ENCODE results near the gene GPR142.
A peak's percentile ranks its signal among the peaks of the same experiment; 100 is the strongest.

Gene GPR142

DNA sequence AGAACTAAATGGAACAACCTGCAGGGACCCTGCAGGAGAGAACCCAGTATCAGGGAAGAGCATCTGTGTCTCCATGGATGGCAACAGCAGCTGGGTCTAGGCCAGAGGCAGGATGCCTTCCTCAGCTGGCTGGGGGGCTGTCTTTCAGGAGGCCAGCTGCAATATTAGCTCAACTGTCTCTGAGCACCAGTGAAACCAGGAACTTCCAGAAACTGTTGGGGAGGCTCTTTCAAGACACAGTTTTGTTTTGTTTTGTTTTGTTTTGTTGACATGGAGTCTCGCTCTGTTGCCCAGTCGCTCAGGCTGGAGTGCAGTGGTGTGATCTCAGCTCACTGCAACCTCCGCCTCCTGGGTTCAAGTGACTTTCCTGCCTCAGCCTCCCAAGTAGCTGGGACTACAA, 7.6 kb downstream of the GPR142 start:
- no peak overlapping the region for H3K27ac ChIP-seq (ENCODE audit: low read length, poor library complexity, severe bottlenecking)
- peaks cover 4% of the 10 kb centered on the region for H3K4me1 ChIP-seq (ENCODE audit: control insufficient read depth, insufficient read depth, low read depth, low read length)
- no peak overlapping the region for H4K8ac ChIP-seq (ENCODE audit: low read length)
- H2BK120ac ChIP-seq (ENCODE audit: low read depth, low read length) = no peak overlapping the region
- H2BK15ac ChIP-seq (ENCODE audit: low read depth, poor library complexity, severe bottlenecking) = no peak overlapping the region
- no peak for DNase-seq
- no peaks in the 10 kb centered on the region for H3K9me3 ChIP-seq (ENCODE audit: control insufficient read depth, low read length)
- no peak overlapping the region for H2AK5ac ChIP-seq (ENCODE audit: low read length, severe bottlenecking)
- peaks cover 35 to 63% of the 10 kb centered on the region in 2 experiments for H3K27me3 ChIP-seq (ENCODE audit: control insufficient read depth in 1 of 2, insufficient read depth in 1 of 2, low read length in 2 of 2)
- no peak overlapping the region for H2BK5ac ChIP-seq (ENCODE audit: low read depth, low read length, poor library complexity, severe bottlenecking)
- H3K18ac ChIP-seq (ENCODE audit: low read depth in 1 of 2, low read length in 2 of 2) = no peak overlapping the region
- no peak overlapping the region for H2AFZ ChIP-seq (ENCODE audit: low read depth, low read length)
- no peak overlapping the region for H3K23ac ChIP-seq (ENCODE audit: low read length in 2 of 2)
- H3K4me3 ChIP-seq (ENCODE audit: insufficient read depth in 1 of 2, low read depth in 1 of 2, low read length in 2 of 2) = no peak overlapping the region
- H3K4ac ChIP-seq (ENCODE audit: low read depth in 1 of 2, low read length in 2 of 2) = no peak overlapping the region
- no peak overlapping the region for H3K4me2 ChIP-seq (ENCODE audit: low read length, poor library complexity, severe bottlenecking)
- no peaks in the 10 kb centered on the region for H3K79me1 ChIP-seq (replicated peaks; ENCODE audit: low read length, poor library complexity, severe bottlenecking)
- H4K91ac ChIP-seq (ENCODE audit: low read length) = no peak overlapping the region
- H2BK12ac ChIP-seq (ENCODE audit: low read length in 2 of 2) = no peak overlapping the region
- 85% methylated on average over 3 of the region's 3 CpGs for WGBS
- no peak overlapping the region for H3K14ac ChIP-seq (ENCODE audit: low read length in 2 of 2)
- H3K36me3 ChIP-seq (ENCODE audit: control insufficient read depth in 1 of 2, insufficient read depth in 2 of 2, low read depth in 1 of 2, low read length in 2 of 2) = no peaks in the 10 kb centered on the region
- H3K9ac ChIP-seq (ENCODE audit: low read length) = no peak overlapping the region

DNA sequence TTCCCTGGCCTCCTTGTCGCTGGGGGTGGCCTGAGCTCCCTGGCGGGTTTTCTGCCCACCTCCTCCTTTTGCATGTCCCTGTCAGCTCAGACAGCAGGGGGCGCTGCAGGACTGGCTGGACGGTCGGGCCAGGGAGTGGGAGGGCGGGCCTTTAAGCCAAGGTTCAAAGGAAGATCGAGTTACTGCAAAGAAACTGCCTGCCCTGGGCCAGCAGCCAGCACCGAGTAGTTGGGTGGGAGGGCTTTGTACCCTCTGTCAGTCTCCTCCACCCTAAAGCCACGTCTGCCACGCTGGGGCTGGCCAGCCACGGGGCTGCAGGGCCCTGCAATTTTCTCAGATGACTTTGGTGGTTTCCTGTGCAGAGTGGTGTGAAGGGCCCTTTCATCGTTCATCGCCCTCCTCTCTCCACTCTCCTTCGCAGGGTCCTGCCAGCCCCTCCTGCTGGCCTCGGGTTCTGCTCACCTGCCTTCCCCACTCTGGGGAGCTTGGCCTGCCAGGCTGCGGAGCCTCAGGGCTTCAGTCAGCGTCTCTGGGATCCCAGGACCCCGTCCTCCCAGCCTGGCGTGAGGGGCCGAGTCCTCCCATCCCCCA, 12.3 kb downstream of the GPR142 start:
- 16% methylated on average over 19 of the region's 20 CpGs for WGBS
- H3K79me1 ChIP-seq (replicated peaks; ENCODE audit: low read length, poor library complexity, severe bottlenecking) = no peaks in the 10 kb centered on the region

DNA sequence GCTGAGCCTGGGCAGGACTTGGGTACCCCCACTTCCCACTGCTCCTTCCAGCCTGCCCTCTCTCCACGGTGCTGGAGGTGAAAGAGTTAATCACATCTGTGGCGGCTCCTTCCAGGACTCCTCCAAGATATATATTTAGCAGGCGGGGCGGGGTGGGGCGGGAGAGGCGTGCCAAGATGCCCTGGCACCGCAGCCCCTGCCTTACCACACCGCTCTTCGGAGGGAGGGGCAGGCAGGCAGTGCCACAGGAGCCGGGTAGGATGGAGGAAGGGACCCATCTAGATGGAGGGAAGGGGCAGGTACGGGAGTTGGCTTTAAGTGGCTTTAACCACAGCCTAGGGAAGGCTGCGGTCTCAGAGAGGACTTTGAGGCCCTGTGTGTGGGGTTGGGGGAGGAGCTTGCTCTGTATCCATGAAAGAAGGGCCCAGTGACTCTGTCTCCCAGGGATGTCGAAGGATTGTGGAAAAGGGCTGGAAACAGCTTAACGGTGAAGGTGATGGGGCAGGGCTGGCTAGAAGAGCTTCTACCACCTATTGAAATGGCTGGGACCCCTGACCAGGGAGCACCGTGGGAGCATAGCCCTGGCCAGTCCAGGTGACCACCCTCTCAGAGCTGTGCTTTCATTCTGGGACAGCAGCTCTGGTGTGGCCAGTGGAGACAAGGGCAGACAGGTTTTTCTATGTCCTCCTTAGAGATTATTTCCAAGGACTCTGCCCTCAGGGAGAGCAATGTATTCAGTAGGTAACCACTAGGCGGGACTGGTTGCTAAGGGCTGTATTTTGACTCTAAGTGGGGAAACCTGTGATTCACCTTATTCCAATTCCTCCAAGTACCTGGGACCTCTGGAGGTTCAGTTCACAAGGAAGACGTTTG, 13.0 kb downstream of the GPR142 start:
- peaks cover 10% of the 10 kb centered on the region for H3K4me1 ChIP-seq (ENCODE audit: control insufficient read depth, insufficient read depth, low read depth, low read length)
- no peak overlapping the region for H3K18ac ChIP-seq (ENCODE audit: low read depth in 1 of 2, low read length in 2 of 2)
- no peak overlapping the region for H3K14ac ChIP-seq (ENCODE audit: low read length in 2 of 2)
- no peak overlapping the region for H3K23ac ChIP-seq (ENCODE audit: low read length in 2 of 2)
- H2AFZ ChIP-seq (ENCODE audit: low read depth, low read length) = no peak overlapping the region
- no peak overlapping the region for H2BK120ac ChIP-seq (ENCODE audit: low read depth, low read length)
- no peak overlapping the region for H3K4ac ChIP-seq (ENCODE audit: low read depth in 1 of 2, low read length in 2 of 2)
- WGBS = 48% methylated on average over 17 of the region's 17 CpGs
- no peak overlapping the region for H3K4me2 ChIP-seq (ENCODE audit: low read length, poor library complexity, severe bottlenecking)
- H4K91ac ChIP-seq (ENCODE audit: low read length) = no peak overlapping the region
- no peak overlapping the region for H2AK5ac ChIP-seq (ENCODE audit: low read length, severe bottlenecking)
- no peak overlapping the region for H2BK5ac ChIP-seq (ENCODE audit: low read depth, low read length, poor library complexity, severe bottlenecking)
- DNase-seq = no peak
- no peak overlapping the region for H3K4me3 ChIP-seq (ENCODE audit: insufficient read depth in 1 of 2, low read depth in 1 of 2, low read length in 2 of 2)
- no peak overlapping the region for H3K9ac ChIP-seq (ENCODE audit: low read length)
- H3K27me3 ChIP-seq (ENCODE audit: control insufficient read depth in 1 of 2, insufficient read depth in 1 of 2, low read length in 2 of 2) = peaks cover 17 to 34% of the 10 kb centered on the region in 2 experiments
- no peaks in the 10 kb centered on the region for H3K79me1 ChIP-seq (replicated peaks; ENCODE audit: low read length, poor library complexity, severe bottlenecking)
- H3K27ac ChIP-seq (ENCODE audit: low read length, poor library complexity, severe bottlenecking) = no peak overlapping the region
- no peaks in the 10 kb centered on the region for H3K9me3 ChIP-seq (ENCODE audit: control insufficient read depth, low read length)
- H2BK15ac ChIP-seq (ENCODE audit: low read depth, poor library complexity, severe bottlenecking) = no peak overlapping the region
- H2BK12ac ChIP-seq (ENCODE audit: low read length in 2 of 2) = no peak overlapping the region
- no peaks in the 10 kb centered on the region for H3K36me3 ChIP-seq (ENCODE audit: control insufficient read depth in 1 of 2, insufficient read depth in 2 of 2, low read depth in 1 of 2, low read length in 2 of 2)
- no peak overlapping the region for H4K8ac ChIP-seq (ENCODE audit: low read length)

More for the DNA sequence above, 12.3 kb downstream of the GPR142 start:
- Histone ChIP-seq H3K4me2 (ENCODE audit: low read length, poor library complexity, severe bottlenecking) (peak overlapping the region; percentile 13), H3K14ac (ENCODE audit: low read length in 2 of 2) (no peak overlapping the region), H4K8ac (ENCODE audit: low read length) (peak overlapping the region; percentile 60), H3K4me1 (ENCODE audit: control insufficient read depth, insufficient read depth, low read depth, low read length) (peaks cover 10% of the 10 kb centered on the region), H2AFZ (ENCODE audit: low read depth, low read length) (peak overlapping the region; percentile 46), H3K9ac (ENCODE audit: low read length) (peak overlapping the region; percentile 29), H3K9me3 (ENCODE audit: control insufficient read depth, low read length) (no peaks in the 10 kb centered on the region), H2BK12ac (ENCODE audit: low read length in 2 of 2) (no peak overlapping the region), H3K23ac (ENCODE audit: low read length in 2 of 2) (no peak overlapping the region), H2AK5ac (ENCODE audit: low read length, severe bottlenecking) (no peak overlapping the region), H3K27me3 (ENCODE audit: control insufficient read depth in 1 of 2, insufficient read depth in 1 of 2, low read length in 2 of 2) (peaks cover 23 to 40% of the 10 kb centered on the region in 2 experiments), H2BK5ac (ENCODE audit: low read depth, low read length, poor library complexity, severe bottlenecking) (no peak overlapping the region), H2BK15ac (ENCODE audit: low read depth, poor library complexity, severe bottlenecking) (no peak overlapping the region), H4K91ac (ENCODE audit: low read length) (no peak overlapping the region), H3K27ac (ENCODE audit: low read length, poor library complexity, severe bottlenecking) (no peak overlapping the region), H2BK120ac (ENCODE audit: low read depth, low read length) (no peak overlapping the region), H3K36me3 (ENCODE audit: control insufficient read depth in 1 of 2, insufficient read depth in 2 of 2, low read depth in 1 of 2, low read length in 2 of 2) (no peaks in the 10 kb centered on the region), H3K18ac (ENCODE audit: low read depth in 1 of 2, low read length in 2 of 2) (no peak overlapping the region), H3K4me3 (ENCODE audit: insufficient read depth in 1 of 2, low read depth in 1 of 2, low read length in 2 of 2) (no peak overlapping the region), H3K4ac (ENCODE audit: low read depth in 1 of 2, low read length in 2 of 2) (no peak overlapping the region)
- peak; percentile 68 for DNase-seq

DNA sequence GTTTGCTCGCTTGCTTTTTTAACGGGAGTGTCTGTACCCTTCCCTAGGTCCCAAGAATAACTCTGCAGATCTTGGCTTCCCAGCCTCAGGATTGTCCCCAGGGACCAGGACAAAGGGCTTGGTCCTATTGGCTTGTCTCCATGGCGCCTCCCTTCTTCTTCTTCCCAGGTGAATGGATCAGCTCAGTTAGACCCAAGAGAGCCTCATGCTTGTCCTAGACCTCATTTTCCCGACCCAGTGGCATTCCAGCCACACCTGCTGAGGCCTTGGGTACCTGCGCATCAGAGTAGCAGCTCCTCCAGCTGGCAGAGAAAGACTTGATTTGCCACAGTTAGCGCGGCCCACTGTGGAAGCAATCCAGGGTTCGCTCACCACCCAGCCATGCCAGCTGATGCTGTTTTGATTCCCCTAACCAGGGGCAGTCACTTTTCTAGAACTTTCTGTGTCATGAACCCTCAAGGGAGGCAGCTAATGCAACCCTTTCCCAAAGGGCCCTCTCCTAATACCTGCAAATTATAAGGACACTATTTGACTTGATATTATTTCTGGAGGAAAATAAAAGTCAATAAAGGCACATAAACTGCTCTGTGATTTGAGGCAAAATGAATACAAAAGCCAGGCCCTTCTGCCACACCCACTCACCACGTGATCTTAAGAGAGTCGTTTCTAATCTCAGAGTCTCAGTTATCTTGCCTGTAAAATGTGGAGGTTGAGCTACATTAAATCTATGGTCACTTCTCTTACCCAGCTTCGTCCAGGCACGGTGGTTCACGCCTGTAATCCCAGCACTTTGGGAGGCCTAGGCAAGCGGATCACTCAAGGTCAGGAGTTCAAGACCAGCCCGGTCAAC, 13.9 kb downstream of the GPR142 start:
- Histone ChIP-seq H3K9me3 (ENCODE audit: control insufficient read depth, low read length) (no peaks in the 10 kb centered on the region), H2AK5ac (ENCODE audit: low read length, severe bottlenecking) (no peak overlapping the region), H4K91ac (ENCODE audit: low read length) (no peak overlapping the region), H3K23ac (ENCODE audit: low read length in 2 of 2) (no peak overlapping the region), H2BK120ac (ENCODE audit: low read depth, low read length) (no peak overlapping the region), H3K14ac (ENCODE audit: low read length in 2 of 2) (no peak overlapping the region), H3K4me1 (ENCODE audit: control insufficient read depth, insufficient read depth, low read depth, low read length) (peaks cover 10% of the 10 kb centered on the region), H3K4ac (ENCODE audit: low read depth in 1 of 2, low read length in 2 of 2) (no peak overlapping the region), H3K4me2 (ENCODE audit: low read length, poor library complexity, severe bottlenecking) (no peak overlapping the region), H2BK5ac (ENCODE audit: low read depth, low read length, poor library complexity, severe bottlenecking) (no peak overlapping the region), H2BK12ac (ENCODE audit: low read length in 2 of 2) (no peak overlapping the region), H4K8ac (ENCODE audit: low read length) (no peak overlapping the region), H3K18ac (ENCODE audit: low read depth in 1 of 2, low read length in 2 of 2) (no peak overlapping the region), H3K27ac (ENCODE audit: low read length, poor library complexity, severe bottlenecking) (no peak overlapping the region), H3K9ac (ENCODE audit: low read length) (no peak overlapping the region), H3K4me3 (ENCODE audit: insufficient read depth in 1 of 2, low read depth in 1 of 2, low read length in 2 of 2) (no peak overlapping the region), H3K79me1 (replicated peaks; ENCODE audit: low read length, poor library complexity, severe bottlenecking) (no peaks in the 10 kb centered on the region), H2BK15ac (ENCODE audit: low read depth, poor library complexity, severe bottlenecking) (peak overlapping the region; percentile 17), H3K36me3 (ENCODE audit: control insufficient read depth in 1 of 2, insufficient read depth in 2 of 2, low read depth in 1 of 2, low read length in 2 of 2) (no peaks in the 10 kb centered on the region), H2AFZ (ENCODE audit: low read depth, low read length) (no peak overlapping the region), H3K27me3 (ENCODE audit: control insufficient read depth in 1 of 2, insufficient read depth in 1 of 2, low read length in 2 of 2) (peaks cover 17 to 25% of the 10 kb centered on the region in 2 experiments)
- no peak for DNase-seq
- WGBS = 86% methylated on average over 15 of the region's 15 CpGs

All from mesenchymal stem cell (in vitro differentiated cells and primary cell).